Nephron (organoid): ENCODE results near the gene SLC9A3.

Experiments
- H3K27ac Mint-ChIP-seq, 3 experiments: 2 replicates each; pipeline ENCODE4 v1.8.0; 2020; ENCODE audit warnings: mixed read lengths in 3 of 3, mild to moderate bottlenecking in 2 of 3, moderate library complexity in 1 of 3
- H3K27me3 Mint-ChIP-seq: 2 replicates; pipeline ENCODE4 v1.8.0; 2021; ENCODE audit warnings: low read depth, mild to moderate bottlenecking, moderate library complexity, mixed read lengths
- H3K36me3 Mint-ChIP-seq: 2 replicates; pipeline ENCODE4 v1.8.0; 2020; ENCODE audit warnings: low read depth, mixed read lengths
- H3K4me1 Mint-ChIP-seq: 2 replicates; pipeline ENCODE4 v1.8.0; 2020; ENCODE audit warnings: mixed read lengths
- H3K4me3 Mint-ChIP-seq, 3 experiments: 2 replicates each; pipeline ENCODE4 v1.8.0; 2020; ENCODE audit warnings: mild to moderate bottlenecking in 3 of 3, mixed read lengths in 3 of 3, moderate library complexity in 2 of 3
- H3K9me3 Mint-ChIP-seq: 2 replicates; pipeline ENCODE4 v1.8.0; 2020; ENCODE audit warnings: mixed read lengths
- CTCF ChIP-seq, 3 experiments: fragments of 200-600 bp; sonication (generic); IDR thresholded peaks; one replicate each; pipeline ENCODE4 v1.5.0; 2021; ENCODE audit warnings: antibody characterized with exemption in 3 of 3; ENCODE audit not compliant: unreplicated experiment in 3 of 3

The SLC9A3 gene

GRCh38 chr5:428219-428618 lies 96.0 kb downstream of the SLC9A3 start:
- Mint-ChIP-seq H3K27me3 (no peaks in the 10 kb centered on the region), H3K9me3 (no peaks in the 10 kb centered on the region), H3K27ac (no peak overlapping the region), H3K4me3 (no peak overlapping the region), H3K36me3 (peaks cover 3% of the 10 kb centered on the region), H3K4me1 (peaks cover 10% of the 10 kb centered on the region)
- TF ChIP-seq CTCF (IDR thresholded peaks at IDR 0.05; ENCODE audit: unreplicated experiment in 3 of 3), result no peak

- Mint-ChIP-seq H3K9me3 (no peaks in the 10 kb centered on the region), H3K27me3 (no peaks in the 10 kb centered on the region), H3K4me1 (peaks cover 15% of the 10 kb centered on the region), H3K36me3 (peaks cover 3% of the 10 kb centered on the region), H3K27ac (no peak overlapping the region), H3K4me3 (no peak overlapping the region)
- TF ChIP-seq CTCF (IDR thresholded peaks at IDR 0.05; ENCODE audit: unreplicated experiment in 3 of 3), result no peak
Measured at GRCh38 chr5:427415-428087, 96.7 kb downstream of the SLC9A3 start.

- H3K9me3 Mint-ChIP-seq, result no peaks in the 10 kb centered on the region
- no peaks in the 10 kb centered on the region for H3K27me3 Mint-ChIP-seq
- H3K4me3 Mint-ChIP-seq, result no peak overlapping the region
- peaks cover 15% of the 10 kb centered on the region for H3K4me1 Mint-ChIP-seq
- no peak for TF ChIP-seq CTCF (IDR thresholded peaks at IDR 0.05; ENCODE audit: unreplicated experiment in 3 of 3)
- no peak overlapping the region for H3K27ac Mint-ChIP-seq
- H3K36me3 Mint-ChIP-seq, result peaks cover 3% of the 10 kb centered on the region
Measured at GRCh38 chr5:426392-426976, 97.8 kb downstream of the SLC9A3 start.

GRCh38 chr5:425714-426113 lies 98.5 kb downstream of the SLC9A3 start:
- no peak for TF ChIP-seq CTCF (IDR thresholded peaks at IDR 0.05; ENCODE audit: unreplicated experiment in 3 of 3)
- peaks cover 15% of the 10 kb centered on the region for H3K4me1 Mint-ChIP-seq
- H3K27me3 Mint-ChIP-seq, result no peaks in the 10 kb centered on the region
- H3K4me3 Mint-ChIP-seq, result no peak overlapping the region
- H3K36me3 Mint-ChIP-seq, result peaks cover 3% of the 10 kb centered on the region
- no peaks in the 10 kb centered on the region for H3K9me3 Mint-ChIP-seq
- no peak overlapping the region for H3K27ac Mint-ChIP-seq

- no peaks in the 10 kb centered on the region for H3K36me3 Mint-ChIP-seq
- TF ChIP-seq CTCF (IDR thresholded peaks at IDR 0.05; ENCODE audit: unreplicated experiment in 3 of 3), result no peak
- no peaks in the 10 kb centered on the region for H3K27me3 Mint-ChIP-seq
- H3K4me3 Mint-ChIP-seq, result no peak overlapping the region
- H3K9me3 Mint-ChIP-seq, result no peaks in the 10 kb centered on the region
- H3K4me1 Mint-ChIP-seq, result peaks cover 9% of the 10 kb centered on the region
- H3K27ac Mint-ChIP-seq, result no peak overlapping the region
Measured at GRCh38 chr5:424301-425110, 99.7 kb downstream of the SLC9A3 start.
